Measurements from ENCODE around the gene ACACB.

ACACB gene

GRCh38 chr12:109178532-109178931 lies 62.1 kb downstream of the ACACB start:
- no peak for DNase-seq

- DNase-seq: no peak
These were observed 63.5 kb downstream of the ACACB start for GRCh38 chr12:109179927-109180326.

GRCh38 chr12:109182041-109182839 lies 65.9 kb downstream of the ACACB start:
- DNase-seq: no peak

GRCh38 chr12:109185441-109185840 lies 69.1 kb downstream of the ACACB start:
- DNase-seq: no peak

- DNase-seq: no peak
These were observed 70.7 kb downstream of the ACACB start for GRCh38 chr12:109186993-109187653.

- no peak for DNase-seq
These were observed 71.8 kb downstream of the ACACB start for GRCh38 chr12:109188108-109188712.

GRCh38 chr12:109189291-109189690 lies 72.9 kb downstream of the ACACB start:
- no peak for DNase-seq

GRCh38 chr12:109191621-109192250 lies 75.3 kb downstream of the ACACB start:
- no peak for DNase-seq

GRCh38 chr12:109192358-109192757 lies 76.0 kb downstream of the ACACB start:
- DNase-seq: no peak

- no peak for DNase-seq
These were observed 77.5 kb downstream of the ACACB start for GRCh38 chr12:109193896-109194295.

GRCh38 chr12:109196332-109196731 lies 79.9 kb downstream of the ACACB start:
- no peak for DNase-seq

GRCh38 chr12:109197327-109197726 lies 80.9 kb downstream of the ACACB start:
- no peak for DNase-seq

GRCh38 chr12:109199324-109199723 lies 82.9 kb downstream of the ACACB start:
- no peak for DNase-seq

GRCh38 chr12:109200825-109201495 lies 84.6 kb downstream of the ACACB start:
- DNase-seq: no peak

GRCh38 chr12:109201496-109201885 lies 85.1 kb downstream of the ACACB start:
- no peak for DNase-seq

- DNase-seq: no peak
These were observed 86.4 kb downstream of the ACACB start for GRCh38 chr12:109202770-109203169.

- DNase-seq: no peak
These were observed 87.1 kb downstream of the ACACB start for GRCh38 chr12:109203480-109203879.

- no peak for DNase-seq
These were observed 92.7 kb downstream of the ACACB start for GRCh38 chr12:109209082-109209481.

GRCh38 chr12:109212460-109213115 lies 96.2 kb downstream of the ACACB start:
- DNase-seq: no peak

- DNase-seq: no peak
These were observed 97.7 kb downstream of the ACACB start for GRCh38 chr12:109214131-109214530.

- no peak for DNase-seq
These were observed 102.6 kb downstream of the ACACB start for GRCh38 chr12:109218996-109219395.

GRCh38 chr12:109219938-109220337 lies 103.6 kb downstream of the ACACB start:
- DNase-seq: no peak

Measured in NCI-H146 (cell line).